Measurements from ENCODE around the gene TMEM184A.

Gene TMEM184A

GRCh38 chr7:1550005-1550845 lies 5.8 kb downstream of the TMEM184A start:
- no peak for DNase-seq

- DNase-seq: no peak
Observed at GRCh38 chr7:1549357-1550004, 6.5 kb downstream of the TMEM184A start.

GRCh38 chr7:1548944-1549343 lies 7.1 kb downstream of the TMEM184A start:
- DNase-seq: no peak

GRCh38 chr7:1548438-1548831 lies 7.6 kb downstream of the TMEM184A start:
- DNase-seq: no peak

GRCh38 chr7:1547777-1548437 lies 8.1 kb downstream of the TMEM184A start:
- no peak for DNase-seq

GRCh38 chr7:1546909-1547776 lies 8.9 kb downstream of the TMEM184A start:
- DNase-seq: no peak

GRCh38 chr7:1546274-1546908 lies 9.6 kb downstream of the TMEM184A start:
- no peak for DNase-seq

GRCh38 chr7:1545417-1546246 lies 10.4 kb downstream of the TMEM184A start:
- no peak for DNase-seq

GRCh38 chr7:1544896-1545416 lies 11.0 kb downstream of the TMEM184A start:
- no peak for DNase-seq

- no peak for DNase-seq
Observed at GRCh38 chr7:1544178-1544895, 11.7 kb downstream of the TMEM184A start.

GRCh38 chr7:1543826-1544177 lies 12.2 kb downstream of the TMEM184A start:
- no peak for DNase-seq

- DNase-seq: no peak
Observed at GRCh38 chr7:1542841-1543747, 12.9 kb downstream of the TMEM184A start.

GRCh38 chr7:1542329-1542728 lies 13.7 kb downstream of the TMEM184A start:
- DNase-seq: no peak

- no peak for DNase-seq
Observed at GRCh38 chr7:1541431-1542162, 14.4 kb downstream of the TMEM184A start.

- no peak for DNase-seq
Observed at GRCh38 chr7:1540776-1541271, 15.2 kb downstream of the TMEM184A start.

GRCh38 chr7:1539882-1540775 lies 15.9 kb downstream of the TMEM184A start:
- no peak for DNase-seq

- no peak for DNase-seq
Observed at GRCh38 chr7:1539181-1539881, 16.7 kb downstream of the TMEM184A start.
